ENCODE data around the gene BHLHE41.

The BHLHE41 gene

GRCh38 chr12:26124446-26125399, at the start of gene BHLHE41:
Gene BHLHE41, minus strand, starts transcription at chr12:26125037. Its CDS starts 258 bp downstream, at chr12:26124779.
- no peak for DNase-seq (ENCODE audit: low read depth in 3 of 3, low spot score in 1 of 3)

- DNase-seq (ENCODE audit: low read depth in 3 of 3, low spot score in 1 of 3): no peak
Measured at GRCh38 chr12:26172946-26173552, 48.2 kb upstream of the BHLHE41 start.

GRCh38 chr12:26172539-26172938, 47.7 kb upstream of the BHLHE41 start:
- DNase-seq (ENCODE audit: low read depth in 3 of 3, low spot score in 1 of 3): no peak

- no peak for DNase-seq (ENCODE audit: low read depth in 3 of 3, low spot score in 1 of 3)
Measured at GRCh38 chr12:26172013-26172412, 47.2 kb upstream of the BHLHE41 start.

- no peak for DNase-seq (ENCODE audit: low read depth in 3 of 3, low spot score in 1 of 3)
Measured at GRCh38 chr12:26164118-26164517, 39.3 kb upstream of the BHLHE41 start.

GRCh38 chr12:26162905-26163304, 38.1 kb upstream of the BHLHE41 start:
- no peak for DNase-seq (ENCODE audit: low read depth in 3 of 3, low spot score in 1 of 3)

- DNase-seq (ENCODE audit: low read depth in 3 of 3, low spot score in 1 of 3): no peak
Measured at GRCh38 chr12:26162174-26162573, 37.3 kb upstream of the BHLHE41 start.

GRCh38 chr12:26158078-26158764, 33.4 kb upstream of the BHLHE41 start:
- DNase-seq (ENCODE audit: low read depth in 3 of 3, low spot score in 1 of 3): no peak

- no peak for DNase-seq (ENCODE audit: low read depth in 3 of 3, low spot score in 1 of 3)
Measured at GRCh38 chr12:26157001-26157400, 32.2 kb upstream of the BHLHE41 start.

GRCh38 chr12:26156201-26156871, 31.5 kb upstream of the BHLHE41 start:
- DNase-seq (ENCODE audit: low read depth in 3 of 3, low spot score in 1 of 3): no peak

- DNase-seq (ENCODE audit: low read depth in 3 of 3, low spot score in 1 of 3): no peak
Measured at GRCh38 chr12:26153421-26154154, 28.8 kb upstream of the BHLHE41 start.

- no peak for DNase-seq (ENCODE audit: low read depth in 3 of 3, low spot score in 1 of 3)
Measured at GRCh38 chr12:26152507-26153102, 27.8 kb upstream of the BHLHE41 start.

- DNase-seq (ENCODE audit: low read depth in 3 of 3, low spot score in 1 of 3): no peak
Measured at GRCh38 chr12:26150736-26151450, 26.1 kb upstream of the BHLHE41 start.

GRCh38 chr12:26149968-26150500, 25.2 kb upstream of the BHLHE41 start:
- no peak for DNase-seq (ENCODE audit: low read depth in 3 of 3, low spot score in 1 of 3)

- no peak for DNase-seq (ENCODE audit: low read depth in 3 of 3, low spot score in 1 of 3)
Measured at GRCh38 chr12:26148291-26148690, 23.5 kb upstream of the BHLHE41 start.

- DNase-seq (ENCODE audit: low read depth in 3 of 3, low spot score in 1 of 3): no peak
Measured at GRCh38 chr12:26143291-26143690, 18.5 kb upstream of the BHLHE41 start.

- DNase-seq (ENCODE audit: low read depth in 3 of 3, low spot score in 1 of 3): no peak
Measured at GRCh38 chr12:26138860-26139259, 14.0 kb upstream of the BHLHE41 start.

GRCh38 chr12:26136688-26137087, 11.9 kb upstream of the BHLHE41 start:
- DNase-seq (ENCODE audit: low read depth in 3 of 3, low spot score in 1 of 3): no peak

- no peak for DNase-seq (ENCODE audit: low read depth in 3 of 3, low spot score in 1 of 3)
Measured at GRCh38 chr12:26135571-26135970, 10.7 kb upstream of the BHLHE41 start.

Data from stimulated activated CD4-positive, alpha-beta T cell treated with anti-CD3 and anti-CD28 coated beads, TNF-alpha, amount 100 ng/mL, for 1 hour (primary cell).